Neural cell (in vitro differentiated cells): ENCODE data around the gene SEMA3F. TPM values are rescaled to one million over a fixed set of nuclear protein-coding genes. Genes with fewer than 3 reads are reported as not detected.
A peak's percentile ranks its signal among the peaks of the same experiment; 100 is the strongest.

ENCODE experiments used
- H2AFZ ChIP-seq: fragments of 200-600, 300-800 bp; sonication (generic), shearing (Covaris generic); 2 replicates; pipeline ENCODE4 v1.6.0; 2014; ENCODE audit warnings: low read depth, mild to moderate bottlenecking, antibody characterized with exemption, low read length, moderate library complexity
- H3F3A ChIP-seq: fragments of 200-600 bp; shearing (Covaris generic); 2 replicates; pipeline ENCODE4 v1.6.1; 2016; ENCODE audit warnings: mild to moderate bottlenecking, moderate library complexity, mixed read lengths, antibody characterized with exemption, low read length; ENCODE audit not compliant: insufficient read depth, poor library complexity, severe bottlenecking
- H3K27ac ChIP-seq: fragments of 200-600, 300-800 bp; sonication (generic), shearing (Covaris generic); 2 replicates; pipeline ENCODE4 v1.5.1; 2014; ENCODE audit warnings: mild to moderate bottlenecking, low read length, moderate library complexity
- H3K27me3 ChIP-seq: fragments of 300-800, 200-600 bp; sonication (generic), shearing (Covaris generic); 2 replicates; pipeline ENCODE4 v1.6.0; 2014; ENCODE audit warnings: mild to moderate bottlenecking, low read depth, low read length, moderate library complexity; ENCODE audit not compliant: insufficient read depth
- H3K36me3 ChIP-seq: fragments of 300-800, 200-600 bp; sonication (generic), shearing (Covaris generic); 2 replicates; pipeline ENCODE4 v1.5.1; 2014; ENCODE audit warnings: mild to moderate bottlenecking, antibody characterized with exemption, low read length, moderate library complexity; ENCODE audit not compliant: insufficient read depth
- H3K4me2 ChIP-seq: fragments of 300-800, 200-600 bp; sonication (generic), shearing (Covaris generic); 2 replicates; pipeline ENCODE4 v1.6.0; 2014; ENCODE audit warnings: mild to moderate bottlenecking, low read length
- H3K4me3 ChIP-seq: fragments of 300-800, 200-600 bp; sonication (generic), shearing (Covaris generic); 2 replicates; pipeline ENCODE4 v1.5.1; 2014; ENCODE audit warnings: mild to moderate bottlenecking, low read length, moderate library complexity
- H3K79me2 ChIP-seq: fragments of 200-600 bp; shearing (Covaris generic); replicated peaks from 2 replicates; pipeline ENCODE4 v1.6.0; 2014; ENCODE audit warnings: mild to moderate bottlenecking, low read length, moderate library complexity; ENCODE audit not compliant: insufficient read depth
- H3K9ac ChIP-seq: fragments of 300-800, 200-600 bp; sonication (generic), shearing (Covaris generic); 2 replicates; pipeline ENCODE4 v1.6.1; 2016; ENCODE audit warnings: mild to moderate bottlenecking, low read length, mixed read lengths
- H3K9me2 ChIP-seq: fragments of 200-600 bp; shearing (Covaris generic); 2 replicates; pipeline ENCODE4 v1.6.1; 2016; ENCODE audit warnings: mild to moderate bottlenecking, low read length, mixed read lengths; ENCODE audit not compliant: insufficient read depth
- H3K9me3 ChIP-seq: fragments of 200-600, 300-800 bp; sonication (generic), shearing (Covaris generic); 2 replicates; pipeline ENCODE4 v1.6.1; 2016; ENCODE audit warnings: mild to moderate bottlenecking, mixed run types, low read length, moderate library complexity, mixed read lengths
- H4K20me1 ChIP-seq: fragments of 200-600 bp; shearing (Covaris generic); 2 replicates; pipeline ENCODE4 v1.6.1; 2016; ENCODE audit warnings: mild to moderate bottlenecking, mixed run types; ENCODE audit not compliant: insufficient read depth
- CTCF ChIP-seq: fragments of 450-650 bp; IDR thresholded peaks from 2 replicates; pipeline ENCODE4 v1.5.1; 2014; ENCODE audit warnings: antibody characterized with exemption, mild to moderate bottlenecking, moderate library complexity; ENCODE audit not compliant: poor library complexity, severe bottlenecking
- EP300 ChIP-seq: fragments of 450-650 bp; conservative IDR thresholded peaks from 2 replicates; pipeline ENCODE4 v1.6.1; 2014; ENCODE audit warnings: antibody characterized with exemption, mild to moderate bottlenecking, moderate library complexity; ENCODE audit not compliant: poor library complexity, severe bottlenecking
- EZH2 ChIP-seq: fragments of 200-600, 300-800 bp; shearing (Covaris generic), sonication (generic); IDR thresholded peaks from 2 replicates; pipeline ENCODE4 v1.6.1; 2014; ENCODE audit warnings: antibody characterized with exemption, low read length, borderline replicate concordance, mild to moderate bottlenecking; ENCODE audit not compliant: insufficient read depth, poor library complexity, severe bottlenecking
- MXI1 ChIP-seq: fragments of 450-650 bp; conservative IDR thresholded peaks from 2 replicates; pipeline ENCODE4 v1.6.1; 2014; ENCODE audit warnings: antibody characterized with exemption, mild to moderate bottlenecking; ENCODE audit not compliant: poor library complexity, severe bottlenecking
- POLR2AphosphoS5 ChIP-seq: IDR thresholded peaks from 2 replicates; pipeline ENCODE4 v1.6.1; 2012
- RAD21 ChIP-seq: fragments of 450-650 bp; conservative IDR thresholded peaks from 2 replicates; pipeline ENCODE4 v1.6.1; 2014; ENCODE audit warnings: antibody characterized with exemption, mild to moderate bottlenecking, moderate library complexity
- SMC3 ChIP-seq: fragments of 450-650 bp; conservative IDR thresholded peaks from 2 replicates; pipeline ENCODE4 v1.6.1; 2014; ENCODE audit warnings: antibody characterized with exemption, mild to moderate bottlenecking, moderate library complexity; ENCODE audit not compliant: poor library complexity
- TAF1 ChIP-seq: IDR thresholded peaks from 2 replicates; pipeline ENCODE4 v1.6.1; 2012; ENCODE audit warnings: low read depth
- polyA plus RNA-seq: library from polyadenylated mRNA; depleted of rRNA; stranded (reverse); fragments of >200 nt; gene quantifications from 2 replicates; pipeline ENCODE4 v1.2.3, GENCODE V29; 2014
- TF ChIP-seq, protein P1 (sequence below): IDR thresholded peaks from 2 replicates; pipeline ENCODE4 v1.6.1; 2012; ENCODE audit warnings: borderline replicate concordance

SEMA3F gene
- polyA plus RNA-seq, 1 donor from 2014 or later = 17.0 TPM

DNA sequence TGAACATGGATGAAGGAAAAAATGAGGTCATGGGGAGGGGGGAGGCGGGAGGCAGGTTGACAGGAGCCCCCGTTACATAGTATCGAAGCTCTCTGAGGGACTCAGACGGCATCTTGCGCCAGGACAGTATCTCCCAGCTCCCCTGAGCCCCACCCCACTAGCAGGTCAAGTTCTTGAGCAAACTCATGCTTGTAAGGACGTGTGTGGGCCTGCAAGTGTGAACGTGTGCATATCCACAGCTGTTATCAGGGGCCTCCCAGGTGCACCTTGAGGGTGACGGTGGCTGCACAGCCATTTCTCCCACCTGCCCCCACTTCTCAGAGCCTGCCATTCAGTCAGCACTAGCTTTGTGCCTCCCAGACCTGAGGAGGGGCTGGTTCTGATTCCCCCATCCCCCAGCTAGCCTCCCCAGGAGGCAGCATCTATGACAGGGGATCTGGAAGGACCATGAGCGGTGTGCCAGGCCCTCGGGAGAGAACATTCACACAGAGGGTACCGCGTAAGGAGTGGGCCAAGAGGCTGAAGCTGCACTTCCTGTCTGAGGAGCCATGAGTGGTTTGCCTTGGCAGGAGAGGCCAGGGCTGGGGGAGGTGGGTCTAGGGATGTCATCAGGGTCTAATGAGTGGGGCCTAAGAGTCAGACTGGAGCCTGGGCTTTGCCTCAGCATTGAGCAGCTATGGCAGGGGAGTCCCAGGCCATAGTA is 2.9 kb downstream of the SEMA3F start:
- H3K27ac ChIP-seq = no peak overlapping the region
- H3K9ac ChIP-seq = peak overlapping the region; percentile 89
- no peak overlapping the region for H2AFZ ChIP-seq
- H3K9me3 ChIP-seq = no peaks in the 10 kb centered on the region
- TF ChIP-seq, protein P1, sequence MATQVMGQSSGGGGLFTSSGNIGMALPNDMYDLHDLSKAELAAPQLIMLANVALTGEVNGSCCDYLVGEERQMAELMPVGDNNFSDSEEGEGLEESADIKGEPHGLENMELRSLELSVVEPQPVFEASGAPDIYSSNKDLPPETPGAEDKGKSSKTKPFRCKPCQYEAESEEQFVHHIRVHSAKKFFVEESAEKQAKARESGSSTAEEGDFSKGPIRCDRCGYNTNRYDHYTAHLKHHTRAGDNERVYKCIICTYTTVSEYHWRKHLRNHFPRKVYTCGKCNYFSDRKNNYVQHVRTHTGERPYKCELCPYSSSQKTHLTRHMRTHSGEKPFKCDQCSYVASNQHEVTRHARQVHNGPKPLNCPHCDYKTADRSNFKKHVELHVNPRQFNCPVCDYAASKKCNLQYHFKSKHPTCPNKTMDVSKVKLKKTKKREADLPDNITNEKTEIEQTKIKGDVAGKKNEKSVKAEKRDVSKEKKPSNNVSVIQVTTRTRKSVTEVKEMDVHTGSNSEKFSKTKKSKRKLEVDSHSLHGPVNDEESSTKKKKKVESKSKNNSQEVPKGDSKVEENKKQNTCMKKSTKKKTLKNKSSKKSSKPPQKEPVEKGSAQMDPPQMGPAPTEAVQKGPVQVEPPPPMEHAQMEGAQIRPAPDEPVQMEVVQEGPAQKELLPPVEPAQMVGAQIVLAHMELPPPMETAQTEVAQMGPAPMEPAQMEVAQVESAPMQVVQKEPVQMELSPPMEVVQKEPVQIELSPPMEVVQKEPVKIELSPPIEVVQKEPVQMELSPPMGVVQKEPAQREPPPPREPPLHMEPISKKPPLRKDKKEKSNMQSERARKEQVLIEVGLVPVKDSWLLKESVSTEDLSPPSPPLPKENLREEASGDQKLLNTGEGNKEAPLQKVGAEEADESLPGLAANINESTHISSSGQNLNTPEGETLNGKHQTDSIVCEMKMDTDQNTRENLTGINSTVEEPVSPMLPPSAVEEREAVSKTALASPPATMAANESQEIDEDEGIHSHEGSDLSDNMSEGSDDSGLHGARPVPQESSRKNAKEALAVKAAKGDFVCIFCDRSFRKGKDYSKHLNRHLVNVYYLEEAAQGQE = no peak
- no peak for TF ChIP-seq RAD21
- no peak for TF ChIP-seq CTCF
- no peak for TF ChIP-seq EP300
- TF ChIP-seq EZH2 = no peak
- no peak for TF ChIP-seq MXI1
- TF ChIP-seq SMC3 = no peak
- no peak for TF ChIP-seq POLR2AphosphoS5
- no peak for TF ChIP-seq TAF1
- H3K4me2 ChIP-seq = no peak overlapping the region
- H3K9me2 ChIP-seq = no peaks in the 10 kb centered on the region
- H3K36me3 ChIP-seq = no peaks in the 10 kb centered on the region
- H3F3A ChIP-seq = no peaks in the 10 kb centered on the region
- peak overlapping the region; percentile 84 for H3K4me3 ChIP-seq
- no peaks in the 10 kb centered on the region for H4K20me1 ChIP-seq
- H3K27me3 ChIP-seq = no peaks in the 10 kb centered on the region
- peaks cover 15% of the 10 kb centered on the region for H3K79me2 ChIP-seq

DNA sequence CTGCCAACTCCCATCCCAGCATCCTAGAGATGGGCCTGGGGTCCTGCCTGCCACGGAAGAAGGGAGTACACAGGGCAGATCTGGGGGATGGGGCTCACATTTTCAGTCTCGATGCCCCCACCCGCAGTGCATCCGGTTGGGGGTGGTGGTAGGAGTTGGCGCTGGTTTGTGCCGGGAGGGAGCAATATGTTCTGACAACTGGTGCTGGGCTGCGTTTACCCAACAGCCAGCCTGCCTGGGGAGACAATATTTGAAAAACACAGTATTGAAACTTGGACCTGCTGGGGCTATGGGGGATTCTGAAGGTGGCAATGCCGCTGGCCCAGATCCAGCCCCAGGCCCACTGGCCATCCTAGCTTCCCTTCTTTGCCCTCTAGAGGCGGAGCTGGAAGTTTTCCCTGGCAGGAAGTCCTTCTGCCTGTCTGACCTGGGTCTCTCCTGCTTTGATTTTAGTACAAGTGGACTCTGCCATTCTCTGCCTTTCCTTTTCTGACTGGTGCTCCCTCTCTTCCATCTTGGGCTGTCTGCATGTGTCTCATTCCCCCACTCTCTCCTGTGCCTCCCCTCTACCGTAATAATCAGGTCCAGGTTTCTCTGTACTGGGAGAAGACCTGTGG is 3.5 kb downstream of the SEMA3F start:
- Histone ChIP-seq H3K4me2 (no peak overlapping the region), H2AFZ (no peak overlapping the region), H3K79me2 (peaks cover 15% of the 10 kb centered on the region), H3K27me3 (no peaks in the 10 kb centered on the region), H3K36me3 (no peaks in the 10 kb centered on the region), H3K27ac (no peak overlapping the region), H3K4me3 (no peak overlapping the region), H3K9me2 (no peaks in the 10 kb centered on the region), H3K9me3 (no peaks in the 10 kb centered on the region), H4K20me1 (no peaks in the 10 kb centered on the region), H3K9ac (peak overlapping the region; percentile 89), H3F3A (no peaks in the 10 kb centered on the region)
- no peak for TF ChIP-seq EZH2
- TF ChIP-seq RAD21 = no peak
- TF ChIP-seq, protein P1 = no peak
- TF ChIP-seq SMC3 = no peak
- no peak for TF ChIP-seq EP300
- no peak for TF ChIP-seq MXI1
- TF ChIP-seq CTCF = no peak
- TF ChIP-seq TAF1 = no peak
- no peak for TF ChIP-seq POLR2AphosphoS5
